HEK293 (cell line): ENCODE measurements around the gene RRP1.

Experiments
- SCRT2 ChIP-seq: fragments of 450-650 bp; formaldehyde crosslinking; IDR thresholded peaks from 2 replicates; pipeline ENCODE4 v1.5.1; 2016; ENCODE audit warnings: missing biosample characterization, missing genetic modification characterization
- SP2 ChIP-seq: fragments of 450-650 bp; formaldehyde crosslinking; IDR thresholded peaks from 2 replicates; pipeline ENCODE4 v1.5.1; 2016; ENCODE audit warnings: missing biosample characterization, missing genetic modification characterization
- ZBTB20 ChIP-seq: fragments of 450-650 bp; formaldehyde crosslinking; IDR thresholded peaks from 2 replicates; pipeline ENCODE4 v1.5.1; 2016; ENCODE audit warnings: missing biosample characterization, missing genetic modification characterization
- ZBTB21 ChIP-seq: fragments of 450-650 bp; formaldehyde crosslinking; IDR thresholded peaks from 2 replicates; pipeline ENCODE4 v1.5.1; 2017; ENCODE audit warnings: missing biosample characterization, missing genetic modification characterization
- ZNF132 ChIP-seq: fragments of 450-650 bp; formaldehyde crosslinking; IDR thresholded peaks from 2 replicates; pipeline ENCODE4 v1.5.1; 2017; ENCODE audit warnings: missing biosample characterization, missing genetic modification characterization, borderline replicate concordance
- ZNF140 ChIP-seq: fragments of 450-650 bp; formaldehyde crosslinking; IDR thresholded peaks from 2 replicates; pipeline ENCODE4 v1.5.1; 2016; ENCODE audit warnings: missing biosample characterization, missing genetic modification characterization
- ZNF155 ChIP-seq: fragments of 450-650 bp; formaldehyde crosslinking; IDR thresholded peaks from 2 replicates; pipeline ENCODE4 v1.5.1; 2016; ENCODE audit warnings: missing biosample characterization, missing genetic modification characterization
- ZNF174 ChIP-seq: fragments of 450-650 bp; formaldehyde crosslinking; IDR thresholded peaks from 2 replicates; pipeline ENCODE4 v1.5.0; 2017; ENCODE audit warnings: missing biosample characterization, mild to moderate bottlenecking, missing genetic modification characterization
- ZNF214 ChIP-seq: fragments of 450-650 bp; formaldehyde crosslinking; IDR thresholded peaks from 2 replicates; pipeline ENCODE4 v1.5.1; 2017; ENCODE audit warnings: missing biosample characterization, mild to moderate bottlenecking, missing genetic modification characterization, borderline replicate concordance
- ZNF311 ChIP-seq: fragments of 450-650 bp; formaldehyde crosslinking; IDR thresholded peaks from 2 replicates; pipeline ENCODE4 v1.5.1; 2017; ENCODE audit warnings: missing biosample characterization, missing genetic modification characterization, borderline replicate concordance
- ZNF394 ChIP-seq: fragments of 450-650 bp; formaldehyde crosslinking; IDR thresholded peaks from 2 replicates; pipeline ENCODE4 v1.5.1; 2016; ENCODE audit warnings: missing biosample characterization, missing genetic modification characterization, mild to moderate bottlenecking, moderate library complexity, borderline replicate concordance
- ZNF426 ChIP-seq: fragments of 450-650 bp; formaldehyde crosslinking; IDR thresholded peaks from 2 replicates; pipeline ENCODE4 v1.5.1; 2017; ENCODE audit warnings: missing biosample characterization, missing genetic modification characterization, mild to moderate bottlenecking, inconsistent platforms, moderate library complexity
- ZNF624 ChIP-seq: fragments of 450-650 bp; formaldehyde crosslinking; IDR thresholded peaks from 2 replicates; pipeline ENCODE4 v1.5.1; 2017; ENCODE audit warnings: missing biosample characterization, missing genetic modification characterization
- ZNF830 ChIP-seq: fragments of 450-650 bp; IDR thresholded peaks from 2 replicates; pipeline ENCODE4 v1.5.0; 2018; ENCODE audit warnings: missing biosample characterization, missing genetic modification characterization, low read depth, mild to moderate bottlenecking, moderate library complexity
- ZSCAN23 ChIP-seq: fragments of 450-650 bp; formaldehyde crosslinking; IDR thresholded peaks from 2 replicates; pipeline ENCODE4 v1.5.1; 2016; ENCODE audit warnings: missing biosample characterization, missing genetic modification characterization
- ZSCAN30 ChIP-seq: fragments of 450-650 bp; IDR thresholded peaks from 2 replicates; pipeline ENCODE4 v1.5.1; 2018; ENCODE audit warnings: missing biosample characterization, mild to moderate bottlenecking, missing genetic modification characterization, moderate library complexity
- TF ChIP-seq, protein P1 (sequence below): fragments of 450-650 bp; formaldehyde crosslinking; IDR thresholded peaks from 2 replicates; pipeline ENCODE4 v1.5.1; 2016; ENCODE audit warnings: missing biosample characterization, missing genetic modification characterization
- TF ChIP-seq, protein P2 (sequence below): fragments of 450-650 bp; formaldehyde crosslinking; IDR thresholded peaks from 2 replicates; pipeline ENCODE4 v1.5.1; 2016; ENCODE audit warnings: missing biosample characterization, missing genetic modification characterization
- TF ChIP-seq, protein P3 (sequence below): fragments of 450-650 bp; formaldehyde crosslinking; IDR thresholded peaks from 2 replicates; pipeline ENCODE4 v1.5.1; 2017; ENCODE audit warnings: missing biosample characterization, missing genetic modification characterization
- TF ChIP-seq, protein P4 (sequence below): fragments of 450-650 bp; formaldehyde crosslinking; IDR thresholded peaks from 2 replicates; pipeline ENCODE4 v1.5.1; 2016; ENCODE audit warnings: missing biosample characterization, missing genetic modification characterization
- TF ChIP-seq, protein P5 (sequence below): fragments of 450-650 bp; formaldehyde crosslinking; IDR thresholded peaks from 2 replicates; pipeline ENCODE4 v1.5.1; 2017; ENCODE audit warnings: missing biosample characterization, missing genetic modification characterization
- TF ChIP-seq, protein P6 (sequence below): fragments of 450-650 bp; formaldehyde crosslinking; IDR thresholded peaks from 2 replicates; pipeline ENCODE4 v1.5.1; 2016; ENCODE audit warnings: missing biosample characterization, missing genetic modification characterization, low read depth
- TF ChIP-seq, protein P7 (sequence below): fragments of 450-650 bp; formaldehyde crosslinking; IDR thresholded peaks from 2 replicates; pipeline ENCODE4 v1.5.1; 2017; ENCODE audit warnings: missing biosample characterization, missing genetic modification characterization

The RRP1 gene

DNA sequence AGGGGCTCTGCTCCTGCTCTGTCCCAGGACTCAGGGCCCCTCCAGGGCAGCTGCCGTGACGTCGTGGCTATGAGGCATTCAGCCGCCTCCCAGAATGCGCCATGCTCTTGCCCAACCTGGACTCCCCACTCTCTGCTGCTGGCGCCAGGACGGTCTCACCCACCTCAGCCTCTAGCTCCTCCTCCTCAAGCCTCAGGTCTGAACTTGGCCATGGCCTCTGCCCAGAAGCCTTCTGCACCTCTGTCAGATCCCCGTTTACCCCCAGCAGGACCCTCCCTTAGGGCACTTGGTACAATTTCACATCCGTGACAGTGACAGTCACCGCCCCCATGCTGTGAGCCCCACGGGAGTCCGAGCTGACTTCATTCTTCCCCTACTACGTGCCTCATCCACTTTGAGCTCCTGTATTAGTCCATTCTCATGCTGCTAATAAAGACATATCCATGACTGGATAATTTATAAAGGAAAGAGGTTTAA, 18.1 kb upstream of the RRP1 start (continued):
- no peak for TF ChIP-seq ZNF140 (tag by site-specific recombination)
- TF ChIP-seq ZNF174, result no peak
- TF ChIP-seq, protein P1, sequence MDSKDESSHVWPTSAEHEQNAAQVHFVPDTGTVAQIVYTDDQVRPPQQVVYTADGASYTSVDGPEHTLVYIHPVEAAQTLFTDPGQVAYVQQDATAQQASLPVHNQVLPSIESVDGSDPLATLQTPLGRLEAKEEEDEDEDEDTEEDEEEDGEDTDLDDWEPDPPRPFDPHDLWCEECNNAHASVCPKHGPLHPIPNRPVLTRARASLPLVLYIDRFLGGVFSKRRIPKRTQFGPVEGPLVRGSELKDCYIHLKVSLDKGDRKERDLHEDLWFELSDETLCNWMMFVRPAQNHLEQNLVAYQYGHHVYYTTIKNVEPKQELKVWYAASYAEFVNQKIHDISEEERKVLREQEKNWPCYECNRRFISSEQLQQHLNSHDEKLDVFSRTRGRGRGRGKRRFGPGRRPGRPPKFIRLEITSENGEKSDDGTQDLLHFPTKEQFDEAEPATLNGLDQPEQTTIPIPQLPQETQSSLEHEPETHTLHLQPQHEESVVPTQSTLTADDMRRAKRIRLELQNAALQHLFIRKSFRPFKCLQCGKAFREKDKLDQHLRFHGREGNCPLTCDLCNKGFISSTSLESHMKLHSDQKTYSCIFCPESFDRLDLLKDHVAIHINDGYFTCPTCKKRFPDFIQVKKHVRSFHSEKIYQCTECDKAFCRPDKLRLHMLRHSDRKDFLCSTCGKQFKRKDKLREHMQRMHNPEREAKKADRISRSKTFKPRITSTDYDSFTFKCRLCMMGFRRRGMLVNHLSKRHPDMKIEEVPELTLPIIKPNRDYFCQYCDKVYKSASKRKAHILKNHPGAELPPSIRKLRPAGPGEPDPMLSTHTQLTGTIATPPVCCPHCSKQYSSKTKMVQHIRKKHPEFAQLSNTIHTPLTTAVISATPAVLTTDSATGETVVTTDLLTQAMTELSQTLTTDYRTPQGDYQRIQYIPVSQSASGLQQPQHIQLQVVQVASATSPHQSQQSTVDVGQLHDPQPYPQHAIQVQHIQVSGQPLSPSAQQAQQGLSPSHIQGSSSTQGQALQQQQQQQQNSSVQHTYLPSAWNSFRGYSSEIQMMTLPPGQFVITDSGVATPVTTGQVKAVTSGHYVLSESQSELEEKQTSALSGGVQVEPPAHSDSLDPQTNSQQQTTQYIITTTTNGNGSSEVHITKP (tag by site-specific recombination), result peak; percentile 82
- TF ChIP-seq, protein P2, sequence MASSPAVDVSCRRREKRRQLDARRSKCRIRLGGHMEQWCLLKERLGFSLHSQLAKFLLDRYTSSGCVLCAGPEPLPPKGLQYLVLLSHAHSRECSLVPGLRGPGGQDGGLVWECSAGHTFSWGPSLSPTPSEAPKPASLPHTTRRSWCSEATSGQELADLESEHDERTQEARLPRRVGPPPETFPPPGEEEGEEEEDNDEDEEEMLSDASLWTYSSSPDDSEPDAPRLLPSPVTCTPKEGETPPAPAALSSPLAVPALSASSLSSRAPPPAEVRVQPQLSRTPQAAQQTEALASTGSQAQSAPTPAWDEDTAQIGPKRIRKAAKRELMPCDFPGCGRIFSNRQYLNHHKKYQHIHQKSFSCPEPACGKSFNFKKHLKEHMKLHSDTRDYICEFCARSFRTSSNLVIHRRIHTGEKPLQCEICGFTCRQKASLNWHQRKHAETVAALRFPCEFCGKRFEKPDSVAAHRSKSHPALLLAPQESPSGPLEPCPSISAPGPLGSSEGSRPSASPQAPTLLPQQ, result 0 out of 2 replicates have a peak, but pooled peaks have one; percentile 15
- no peak for TF ChIP-seq ZNF155 (tag by site-specific recombination)
- TF ChIP-seq ZNF311, result no peak
- TF ChIP-seq, protein P3, sequence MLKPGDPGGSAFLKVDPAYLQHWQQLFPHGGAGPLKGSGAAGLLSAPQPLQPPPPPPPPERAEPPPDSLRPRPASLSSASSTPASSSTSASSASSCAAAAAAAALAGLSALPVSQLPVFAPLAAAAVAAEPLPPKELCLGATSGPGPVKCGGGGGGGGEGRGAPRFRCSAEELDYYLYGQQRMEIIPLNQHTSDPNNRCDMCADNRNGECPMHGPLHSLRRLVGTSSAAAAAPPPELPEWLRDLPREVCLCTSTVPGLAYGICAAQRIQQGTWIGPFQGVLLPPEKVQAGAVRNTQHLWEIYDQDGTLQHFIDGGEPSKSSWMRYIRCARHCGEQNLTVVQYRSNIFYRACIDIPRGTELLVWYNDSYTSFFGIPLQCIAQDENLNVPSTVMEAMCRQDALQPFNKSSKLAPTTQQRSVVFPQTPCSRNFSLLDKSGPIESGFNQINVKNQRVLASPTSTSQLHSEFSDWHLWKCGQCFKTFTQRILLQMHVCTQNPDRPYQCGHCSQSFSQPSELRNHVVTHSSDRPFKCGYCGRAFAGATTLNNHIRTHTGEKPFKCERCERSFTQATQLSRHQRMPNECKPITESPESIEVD (tag by site-specific recombination), result no peak
- TF ChIP-seq, protein P4, sequence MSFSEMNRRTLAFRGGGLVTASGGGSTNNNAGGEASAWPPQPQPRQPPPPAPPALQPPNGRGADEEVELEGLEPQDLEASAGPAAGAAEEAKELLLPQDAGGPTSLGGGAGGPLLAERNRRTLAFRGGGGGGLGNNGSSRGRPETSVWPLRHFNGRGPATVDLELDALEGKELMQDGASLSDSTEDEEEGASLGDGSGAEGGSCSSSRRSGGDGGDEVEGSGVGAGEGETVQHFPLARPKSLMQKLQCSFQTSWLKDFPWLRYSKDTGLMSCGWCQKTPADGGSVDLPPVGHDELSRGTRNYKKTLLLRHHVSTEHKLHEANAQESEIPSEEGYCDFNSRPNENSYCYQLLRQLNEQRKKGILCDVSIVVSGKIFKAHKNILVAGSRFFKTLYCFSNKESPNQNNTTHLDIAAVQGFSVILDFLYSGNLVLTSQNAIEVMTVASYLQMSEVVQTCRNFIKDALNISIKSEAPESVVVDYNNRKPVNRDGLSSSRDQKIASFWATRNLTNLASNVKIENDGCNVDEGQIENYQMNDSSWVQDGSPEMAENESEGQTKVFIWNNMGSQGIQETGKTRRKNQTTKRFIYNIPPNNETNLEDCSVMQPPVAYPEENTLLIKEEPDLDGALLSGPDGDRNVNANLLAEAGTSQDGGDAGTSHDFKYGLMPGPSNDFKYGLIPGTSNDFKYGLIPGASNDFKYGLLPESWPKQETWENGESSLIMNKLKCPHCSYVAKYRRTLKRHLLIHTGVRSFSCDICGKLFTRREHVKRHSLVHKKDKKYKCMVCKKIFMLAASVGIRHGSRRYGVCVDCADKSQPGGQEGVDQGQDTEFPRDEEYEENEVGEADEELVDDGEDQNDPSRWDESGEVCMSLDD, result no peak
- peak; percentile 44; the same call in 1 of the 2 replicates for TF ChIP-seq ZNF394 (tag by site-specific recombination)
- TF ChIP-seq ZNF624, result peak; percentile 92
- TF ChIP-seq ZBTB20 (tag by site-specific recombination), result peak; percentile 35; the same call in 1 of the 2 replicates
- TF ChIP-seq ZNF830 (tag by site-specific recombination), result no peak
- TF ChIP-seq, protein P5, sequence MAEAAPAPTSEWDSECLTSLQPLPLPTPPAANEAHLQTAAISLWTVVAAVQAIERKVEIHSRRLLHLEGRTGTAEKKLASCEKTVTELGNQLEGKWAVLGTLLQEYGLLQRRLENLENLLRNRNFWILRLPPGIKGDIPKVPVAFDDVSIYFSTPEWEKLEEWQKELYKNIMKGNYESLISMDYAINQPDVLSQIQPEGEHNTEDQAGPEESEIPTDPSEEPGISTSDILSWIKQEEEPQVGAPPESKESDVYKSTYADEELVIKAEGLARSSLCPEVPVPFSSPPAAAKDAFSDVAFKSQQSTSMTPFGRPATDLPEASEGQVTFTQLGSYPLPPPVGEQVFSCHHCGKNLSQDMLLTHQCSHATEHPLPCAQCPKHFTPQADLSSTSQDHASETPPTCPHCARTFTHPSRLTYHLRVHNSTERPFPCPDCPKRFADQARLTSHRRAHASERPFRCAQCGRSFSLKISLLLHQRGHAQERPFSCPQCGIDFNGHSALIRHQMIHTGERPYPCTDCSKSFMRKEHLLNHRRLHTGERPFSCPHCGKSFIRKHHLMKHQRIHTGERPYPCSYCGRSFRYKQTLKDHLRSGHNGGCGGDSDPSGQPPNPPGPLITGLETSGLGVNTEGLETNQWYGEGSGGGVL (tag by site-specific recombination), result no peak
- TF ChIP-seq SP2 (tag by site-specific recombination), result no peak; the same call in 1 of the 2 replicates
- TF ChIP-seq ZSCAN30 (tag by site-specific recombination), result no peak
- TF ChIP-seq, protein P6, sequence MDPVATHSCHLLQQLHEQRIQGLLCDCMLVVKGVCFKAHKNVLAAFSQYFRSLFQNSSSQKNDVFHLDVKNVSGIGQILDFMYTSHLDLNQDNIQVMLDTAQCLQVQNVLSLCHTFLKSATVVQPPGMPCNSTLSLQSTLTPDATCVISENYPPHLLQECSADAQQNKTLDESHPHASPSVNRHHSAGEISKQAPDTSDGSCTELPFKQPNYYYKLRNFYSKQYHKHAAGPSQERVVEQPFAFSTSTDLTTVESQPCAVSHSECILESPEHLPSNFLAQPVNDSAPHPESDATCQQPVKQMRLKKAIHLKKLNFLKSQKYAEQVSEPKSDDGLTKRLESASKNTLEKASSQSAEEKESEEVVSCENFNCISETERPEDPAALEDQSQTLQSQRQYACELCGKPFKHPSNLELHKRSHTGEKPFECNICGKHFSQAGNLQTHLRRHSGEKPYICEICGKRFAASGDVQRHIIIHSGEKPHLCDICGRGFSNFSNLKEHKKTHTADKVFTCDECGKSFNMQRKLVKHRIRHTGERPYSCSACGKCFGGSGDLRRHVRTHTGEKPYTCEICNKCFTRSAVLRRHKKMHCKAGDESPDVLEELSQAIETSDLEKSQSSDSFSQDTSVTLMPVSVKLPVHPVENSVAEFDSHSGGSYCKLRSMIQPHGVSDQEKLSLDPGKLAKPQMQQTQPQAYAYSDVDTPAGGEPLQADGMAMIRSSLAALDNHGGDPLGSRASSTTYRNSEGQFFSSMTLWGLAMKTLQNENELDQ, result no peak
- TF ChIP-seq ZSCAN23 (tag by site-specific recombination), result 0 out of 2 replicates have a peak, but pooled peaks have one; percentile 60
- no peak for TF ChIP-seq ZNF214
- TF ChIP-seq ZNF132 (tag by site-specific recombination), result no peak
- no peak for TF ChIP-seq ZNF426 (tag by site-specific recombination)
- peak; percentile 76 for TF ChIP-seq ZBTB21 (tag by site-specific recombination)
- TF ChIP-seq, protein P7, sequence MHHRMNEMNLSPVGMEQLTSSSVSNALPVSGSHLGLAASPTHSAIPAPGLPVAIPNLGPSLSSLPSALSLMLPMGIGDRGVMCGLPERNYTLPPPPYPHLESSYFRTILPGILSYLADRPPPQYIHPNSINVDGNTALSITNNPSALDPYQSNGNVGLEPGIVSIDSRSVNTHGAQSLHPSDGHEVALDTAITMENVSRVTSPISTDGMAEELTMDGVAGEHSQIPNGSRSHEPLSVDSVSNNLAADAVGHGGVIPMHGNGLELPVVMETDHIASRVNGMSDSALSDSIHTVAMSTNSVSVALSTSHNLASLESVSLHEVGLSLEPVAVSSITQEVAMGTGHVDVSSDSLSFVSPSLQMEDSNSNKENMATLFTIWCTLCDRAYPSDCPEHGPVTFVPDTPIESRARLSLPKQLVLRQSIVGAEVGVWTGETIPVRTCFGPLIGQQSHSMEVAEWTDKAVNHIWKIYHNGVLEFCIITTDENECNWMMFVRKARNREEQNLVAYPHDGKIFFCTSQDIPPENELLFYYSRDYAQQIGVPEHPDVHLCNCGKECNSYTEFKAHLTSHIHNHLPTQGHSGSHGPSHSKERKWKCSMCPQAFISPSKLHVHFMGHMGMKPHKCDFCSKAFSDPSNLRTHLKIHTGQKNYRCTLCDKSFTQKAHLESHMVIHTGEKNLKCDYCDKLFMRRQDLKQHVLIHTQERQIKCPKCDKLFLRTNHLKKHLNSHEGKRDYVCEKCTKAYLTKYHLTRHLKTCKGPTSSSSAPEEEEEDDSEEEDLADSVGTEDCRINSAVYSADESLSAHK (tag by site-specific recombination), result no peak
- TF ChIP-seq SCRT2 (tag by site-specific recombination), result no peak
